Jurkat, Clone E6-1 (cell line): Measurements from ENCODE around the gene ALG6.
"Not testable (repeated sequence)": the region's sequence is repeated elsewhere in the genome, so short reads cannot be mapped to it uniquely, and the experiment has no call there.

ENCODE experiments used
- DNase-seq: peaks from one replicate; pipeline ENCODE4 v3.0.0-alpha.2; 2011; ENCODE audit warnings: low read depth, low spot score
- H3K4me3 ChIP-seq: 2 replicates; pipeline ENCODE4 v1.5.1; 2011; ENCODE audit warnings: mild to moderate bottlenecking, low read length, control low read depth, moderate library complexity

ALG6 gene

DNA sequence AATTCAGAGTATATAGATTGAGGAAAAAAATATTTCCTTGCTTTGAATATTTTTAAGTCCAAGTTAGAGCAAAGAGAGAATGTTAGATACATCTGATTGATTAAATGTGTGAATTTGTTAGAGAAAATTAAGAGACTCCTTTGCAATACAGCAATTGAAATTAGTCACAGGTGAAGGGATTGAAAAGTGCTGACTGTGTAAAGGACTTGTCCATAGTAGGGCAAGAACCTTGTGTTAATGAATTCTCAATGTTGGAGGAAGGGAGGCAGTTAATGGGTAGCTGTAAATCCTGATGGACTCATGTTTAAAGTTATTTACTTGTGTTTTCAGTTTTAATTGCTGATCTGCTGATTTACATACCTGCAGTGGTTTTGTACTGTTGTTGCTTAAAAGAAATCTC lies 38.6 kb downstream of the ALG6 start:
- no peak overlapping the region for H3K4me3 ChIP-seq
- DNase-seq, result no peak

DNA sequence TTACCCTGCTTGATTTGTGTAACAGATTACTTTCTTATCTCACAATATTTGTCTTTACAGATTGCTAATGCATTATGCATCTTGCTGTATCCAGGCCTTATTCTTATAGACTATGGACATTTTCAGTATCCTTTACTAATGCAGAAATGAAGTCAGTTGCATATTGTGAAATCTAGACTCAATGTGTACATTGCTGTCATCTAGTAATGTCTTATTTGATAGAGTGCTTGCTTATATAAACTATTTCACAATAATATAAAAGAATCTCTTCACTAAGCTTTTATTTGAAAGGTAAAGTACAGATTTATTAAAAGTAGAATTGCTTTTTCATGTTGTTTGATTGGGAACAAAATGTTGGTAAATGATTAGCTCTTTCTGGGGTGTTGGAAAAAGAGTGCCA lies 39.6 kb downstream of the ALG6 start:
- no peak overlapping the region for H3K4me3 ChIP-seq
- no peak for DNase-seq

DNA sequence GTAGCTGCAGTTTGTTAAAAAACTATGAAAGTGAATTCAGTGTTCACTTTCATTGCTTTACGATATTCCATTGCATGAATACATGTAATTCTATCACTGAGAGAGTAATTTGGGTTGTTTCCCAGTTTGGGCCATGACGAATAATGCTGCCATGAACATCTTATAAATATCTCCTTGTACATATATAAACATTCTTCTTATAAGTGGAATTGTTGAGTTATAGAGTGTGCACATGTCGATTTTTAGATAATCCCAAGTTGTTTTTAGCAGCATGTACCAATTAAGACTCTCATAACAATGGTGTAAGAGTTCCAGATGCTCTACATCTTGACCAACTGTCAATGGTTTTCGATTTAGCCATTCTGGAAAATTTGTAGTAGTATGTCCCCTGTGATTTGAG lies 40.9 kb downstream of the ALG6 start:
- DNase-seq, result no peak
- H3K4me3 ChIP-seq, result no peak overlapping the region

DNA sequence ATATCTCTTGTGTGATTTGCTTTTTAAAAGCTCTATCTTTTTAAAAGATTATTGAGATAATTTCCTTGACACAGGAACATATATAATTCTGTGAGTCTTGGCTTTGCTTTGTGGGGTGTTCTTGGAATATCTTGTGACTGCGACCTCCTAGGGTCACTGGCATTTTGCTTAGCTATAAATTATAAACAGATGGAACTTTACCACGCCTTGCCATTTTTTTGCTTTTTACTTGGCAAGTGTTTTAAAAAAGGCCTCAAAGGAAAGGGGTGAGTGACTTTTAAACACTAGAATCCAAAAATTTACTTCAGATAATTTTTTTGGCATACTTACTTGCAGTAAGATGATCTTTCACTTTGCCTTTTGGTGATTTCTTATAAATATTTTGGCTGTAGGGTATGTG lies 43.6 kb downstream of the ALG6 start:
- H3K4me3 ChIP-seq, result no peak overlapping the region
- DNase-seq, result no peak

DNA sequence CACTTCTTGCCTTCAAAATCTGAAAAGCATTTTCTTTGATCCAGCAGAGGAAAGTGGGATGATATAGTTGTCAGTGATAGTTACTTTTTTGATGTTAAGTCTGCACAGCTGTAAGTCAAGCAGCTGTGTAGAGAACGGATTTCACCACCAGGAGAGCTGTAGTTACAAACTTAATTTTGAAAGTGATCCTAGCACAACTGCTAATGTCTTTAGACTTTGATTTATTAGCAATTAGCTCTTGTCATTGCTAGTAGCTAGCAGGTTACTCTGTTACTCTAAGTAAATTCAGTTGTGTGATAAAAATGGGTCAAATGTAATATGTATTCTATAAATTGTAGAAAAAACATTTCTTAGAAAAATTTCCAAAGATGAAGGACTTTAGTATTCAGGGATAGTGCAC lies 46.0 kb downstream of the ALG6 start:
- H3K4me3 ChIP-seq, result no peak overlapping the region
- DNase-seq, result no peak

DNA sequence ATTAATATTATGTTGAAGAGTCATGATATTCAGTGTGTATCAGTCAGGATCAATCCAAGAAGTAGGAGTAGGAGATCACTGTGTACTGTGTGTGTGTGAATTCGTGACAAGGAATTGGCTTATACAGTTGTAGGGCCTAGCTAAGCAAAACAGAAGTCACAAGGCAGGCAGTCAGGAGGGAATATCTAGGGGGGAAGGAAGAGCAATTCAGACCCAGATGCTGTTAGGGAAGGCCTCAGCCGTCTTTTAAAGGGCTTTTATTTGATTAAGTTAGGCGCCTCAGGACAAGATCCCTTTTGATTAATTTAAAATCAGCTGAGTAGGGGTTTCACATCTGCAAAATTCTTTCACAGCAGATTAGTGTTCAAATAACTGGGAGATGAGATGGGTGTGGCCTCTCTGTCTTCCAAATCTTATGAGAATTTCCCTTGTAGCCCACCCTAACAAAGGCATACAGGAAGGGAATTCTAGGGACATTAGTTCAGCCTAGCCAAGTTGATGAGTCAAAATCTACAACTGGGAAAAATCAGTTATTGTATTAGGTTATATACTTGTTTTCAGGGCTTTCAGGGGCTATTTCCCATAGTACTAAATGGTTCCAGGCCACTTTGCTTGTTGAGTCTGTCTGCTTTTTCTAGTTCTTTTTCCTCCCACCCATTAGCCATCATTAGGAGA lies 47.4 kb downstream of the ALG6 start:
- no peak for DNase-seq
- H3K4me3 ChIP-seq, result no peak overlapping the region

DNA sequence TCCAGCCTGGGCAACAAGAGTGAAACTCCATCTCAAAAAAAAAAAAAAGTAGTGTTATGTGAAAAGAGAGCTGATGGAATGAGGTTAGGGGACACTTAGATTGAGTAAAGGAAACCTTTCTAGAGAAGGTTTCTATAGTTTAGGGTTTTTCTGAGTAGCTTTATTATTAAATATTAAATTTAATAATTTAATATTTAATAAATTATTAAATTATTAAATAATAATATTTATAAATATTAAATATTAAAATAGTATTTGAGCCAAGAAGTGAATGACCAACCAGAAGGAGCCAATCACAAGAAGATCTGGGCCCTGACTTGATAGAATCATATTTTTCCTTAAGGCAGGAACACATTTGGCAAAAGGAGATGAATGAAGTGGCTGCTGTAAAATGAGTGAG lies 50.7 kb downstream of the ALG6 start:
- no peak for DNase-seq
- H3K4me3 ChIP-seq, result no peak overlapping the region

DNA sequence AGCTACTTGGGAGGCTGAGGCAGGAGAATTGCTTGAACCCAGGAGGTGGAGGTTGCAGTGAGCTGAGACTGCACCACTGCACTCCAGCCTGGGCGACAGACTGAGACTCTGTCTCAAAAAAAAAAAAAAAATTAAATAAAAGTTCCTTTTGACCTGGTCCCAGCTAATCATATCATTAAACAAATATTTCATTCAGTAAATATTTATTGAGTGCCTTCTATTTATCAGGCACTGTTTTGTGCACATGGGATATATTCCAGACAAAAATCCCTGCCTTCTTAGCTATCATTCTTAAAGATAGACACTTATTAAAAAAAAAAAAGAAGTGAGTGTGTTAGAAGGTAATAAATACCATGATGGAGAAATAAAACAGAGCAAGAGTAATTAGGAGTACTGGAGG lies 53.3 kb downstream of the ALG6 start:
- DNase-seq, H3K4me3 ChIP-seq: not testable (repeated sequence)

DNA sequence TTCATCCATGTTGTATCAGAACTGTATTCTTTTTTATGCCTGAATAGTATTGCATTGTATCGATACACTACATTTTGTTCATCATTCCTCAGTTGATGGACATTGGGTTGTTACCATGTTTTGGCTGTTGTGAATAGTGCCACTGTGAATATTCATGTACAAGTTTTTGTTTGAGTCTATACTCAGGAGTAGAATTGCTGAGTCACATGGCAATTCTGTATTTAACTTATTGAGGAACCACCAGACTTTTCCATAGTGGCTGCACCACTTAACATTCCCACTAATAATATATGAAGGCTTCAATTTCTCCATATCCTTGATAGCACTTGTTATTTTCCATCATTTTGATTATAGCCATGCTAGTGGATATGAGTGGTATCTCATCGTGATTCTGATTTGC lies 56.2 kb downstream of the ALG6 start:
- DNase-seq, result no peak
- no peak overlapping the region for H3K4me3 ChIP-seq

DNA sequence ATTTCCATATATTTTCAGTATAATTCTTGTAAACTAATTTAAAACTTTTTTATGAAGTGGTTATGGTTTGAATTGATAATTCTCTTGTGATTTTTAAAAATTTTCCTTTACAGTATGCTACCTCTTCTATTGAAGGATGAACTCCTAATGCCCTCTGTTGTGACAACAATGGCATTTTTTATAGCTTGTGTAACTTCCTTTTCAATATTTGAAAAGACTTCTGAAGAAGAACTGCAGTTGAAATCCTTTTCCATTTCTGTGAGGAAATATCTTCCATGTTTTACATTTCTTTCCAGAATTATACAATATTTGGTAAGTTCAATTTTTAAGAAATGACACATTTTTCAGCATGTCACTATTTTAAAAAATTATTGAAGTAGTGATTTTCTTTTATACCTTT lies 61.4 kb downstream of the ALG6 start:
- no peak overlapping the region for H3K4me3 ChIP-seq
- DNase-seq, result no peak

DNA sequence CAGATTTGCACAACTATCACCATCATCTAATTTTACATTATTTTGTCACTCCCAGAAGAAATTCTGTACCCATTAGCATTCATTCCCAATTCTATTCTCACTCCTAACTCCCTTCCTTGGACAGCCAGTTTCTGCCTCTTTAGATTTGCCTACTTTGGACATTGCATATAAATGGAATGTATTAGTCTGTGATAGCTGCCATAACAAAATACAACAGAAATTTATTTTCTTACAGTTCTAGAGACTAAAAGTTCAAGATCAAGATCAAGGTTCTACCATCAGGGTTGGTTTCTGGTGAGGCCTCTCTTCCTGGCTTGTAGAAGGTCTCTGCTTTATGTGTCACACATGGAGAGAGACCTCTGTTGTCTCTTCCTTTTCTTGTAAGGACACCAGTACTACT lies 61.9 kb downstream of the ALG6 start:
- DNase-seq, result no peak
- H3K4me3 ChIP-seq, result no peak overlapping the region

DNA sequence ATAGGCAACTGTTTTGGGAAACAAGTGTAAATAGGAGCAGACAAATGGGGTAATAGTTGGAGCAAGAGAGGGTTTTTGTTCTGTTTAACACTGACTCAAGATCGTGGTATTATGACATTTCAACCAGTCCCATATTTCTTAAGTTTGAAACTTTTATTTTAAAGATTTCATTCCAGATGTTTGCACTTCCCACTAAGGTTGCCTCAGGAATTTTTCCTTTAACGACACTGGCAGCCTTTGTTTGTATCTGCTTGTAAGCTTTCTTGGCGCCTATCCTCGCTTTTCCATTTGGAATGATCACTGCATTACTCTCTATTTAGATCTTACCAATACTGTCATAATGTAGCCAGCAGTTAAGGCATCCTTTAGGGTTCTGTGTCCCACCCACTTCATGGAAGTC lies 67.7 kb downstream of the ALG6 start:
- no peak for DNase-seq
- no peak overlapping the region for H3K4me3 ChIP-seq

DNA sequence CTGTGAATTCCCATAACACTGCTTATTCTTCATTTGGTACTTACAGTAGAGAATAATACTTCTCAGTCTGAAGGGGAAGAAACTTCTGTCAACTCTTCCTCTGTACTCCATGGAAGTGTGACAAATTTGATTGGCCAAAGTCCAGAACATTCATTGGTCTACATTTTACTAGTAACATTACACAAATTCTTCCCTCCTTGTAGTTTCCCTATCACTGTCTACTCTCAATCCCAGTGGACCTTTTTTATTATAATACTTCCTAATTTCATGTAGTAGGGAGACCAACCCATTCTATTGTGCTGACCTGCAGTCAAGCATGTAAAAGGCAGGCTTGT lies 74.7 kb downstream of the ALG6 start:
- no peak overlapping the region for H3K4me3 ChIP-seq
- DNase-seq, result no peak

DNA sequence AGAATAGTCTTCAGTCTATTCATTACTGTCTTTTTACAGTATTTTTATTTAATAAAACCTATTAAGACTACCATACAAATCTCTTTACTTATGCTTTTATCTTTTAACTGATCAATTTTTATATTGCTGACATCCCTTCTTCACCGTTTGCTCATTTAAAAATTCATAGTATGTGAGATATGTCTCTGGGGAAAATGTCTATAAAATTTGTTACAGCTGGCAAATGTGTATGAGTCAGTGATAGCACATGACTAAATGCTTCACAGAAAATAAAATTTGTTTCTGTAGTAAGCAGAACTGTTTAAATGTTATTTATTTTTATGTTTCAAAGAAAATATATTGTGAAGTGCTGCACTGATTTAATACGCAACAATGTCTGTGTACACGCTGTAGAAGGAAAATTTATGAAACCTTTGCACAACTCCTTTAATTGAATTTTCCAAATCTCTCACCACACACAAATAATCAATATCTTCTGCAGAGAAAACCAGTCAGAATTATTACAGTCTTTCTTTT lies 81.4 kb downstream of the ALG6 start:
- no peak for DNase-seq
- H3K4me3 ChIP-seq, result no peak overlapping the region

DNA sequence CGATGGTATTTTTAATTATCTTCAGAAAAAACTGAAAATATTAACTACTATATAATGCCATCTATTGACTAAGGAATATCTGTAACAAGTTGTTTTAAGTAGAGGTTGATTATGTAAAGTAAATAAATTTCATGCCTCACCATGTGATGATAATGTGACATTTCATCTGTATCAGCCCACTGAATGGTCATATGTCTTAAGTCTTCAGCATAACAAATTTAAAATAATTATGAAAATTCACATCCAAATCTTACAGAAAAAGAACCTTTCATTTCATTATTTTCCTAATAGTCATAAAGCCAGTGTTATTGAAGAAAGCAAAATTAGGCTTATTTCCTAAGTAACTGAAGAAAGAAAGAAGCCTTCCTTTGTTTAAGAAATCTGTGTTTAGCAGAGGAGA lies 83.0 kb downstream of the ALG6 start:
- no peak overlapping the region for H3K4me3 ChIP-seq
- no peak for DNase-seq

DNA sequence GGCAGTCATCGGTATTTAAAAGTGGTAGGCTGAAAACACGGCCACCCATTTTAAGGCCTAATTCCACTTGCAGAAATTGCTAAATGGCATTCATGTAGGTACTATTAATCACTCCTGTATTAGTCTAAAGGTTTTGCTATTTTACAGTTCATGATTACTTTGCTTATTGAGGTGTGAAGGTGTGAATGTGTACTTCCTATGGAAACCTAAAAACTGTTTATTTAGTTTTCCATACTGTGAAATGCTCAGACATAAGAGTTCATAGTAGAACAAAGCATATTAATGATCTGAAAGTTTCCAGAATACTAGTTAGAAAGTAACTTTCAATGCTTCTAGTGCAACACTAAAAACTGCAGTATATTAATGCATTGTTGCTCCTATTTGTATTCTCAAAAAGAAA lies 85.8 kb downstream of the ALG6 start:
- DNase-seq, result no peak
- no peak overlapping the region for H3K4me3 ChIP-seq

DNA sequence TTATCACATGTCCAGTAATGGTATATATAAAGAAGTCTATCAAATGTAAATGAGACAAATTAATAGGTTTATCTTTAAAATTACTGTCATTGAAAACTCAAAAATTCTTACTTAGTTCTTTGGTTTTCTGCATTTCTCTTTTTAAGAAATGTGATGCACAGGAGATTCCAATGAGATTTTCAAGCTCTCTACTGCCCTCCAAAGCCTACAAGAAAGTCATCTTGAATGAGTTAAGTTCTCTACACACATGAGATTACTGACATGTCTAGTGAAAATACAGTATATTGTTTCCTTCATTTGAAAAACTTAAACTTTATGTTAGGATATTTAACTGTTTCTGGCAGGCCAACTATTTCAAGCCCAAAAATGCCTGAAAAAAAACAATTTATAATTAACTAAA lies 86.8 kb downstream of the ALG6 start:
- no peak overlapping the region for H3K4me3 ChIP-seq
- no peak for DNase-seq

DNA sequence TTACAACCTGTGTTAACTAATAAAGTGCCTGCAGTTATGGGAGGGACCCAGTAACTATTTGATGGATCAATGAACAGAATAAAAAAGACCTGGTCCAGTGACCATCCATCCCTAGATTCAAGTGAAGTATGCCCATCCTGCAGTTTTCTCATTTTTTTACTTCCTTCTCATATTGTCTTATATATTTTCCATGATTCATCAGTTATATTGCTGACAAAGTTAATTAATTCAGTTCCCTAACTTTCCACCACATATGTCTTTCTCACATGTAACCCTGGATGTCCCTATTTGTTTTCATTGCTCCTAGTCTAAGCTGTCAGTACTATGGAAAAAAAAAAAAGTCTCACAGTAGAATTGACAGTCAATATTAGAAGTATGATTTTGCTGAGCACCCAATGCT lies 91.3 kb downstream of the ALG6 start:
- no peak for DNase-seq
- H3K4me3 ChIP-seq, result no peak overlapping the region

DNA sequence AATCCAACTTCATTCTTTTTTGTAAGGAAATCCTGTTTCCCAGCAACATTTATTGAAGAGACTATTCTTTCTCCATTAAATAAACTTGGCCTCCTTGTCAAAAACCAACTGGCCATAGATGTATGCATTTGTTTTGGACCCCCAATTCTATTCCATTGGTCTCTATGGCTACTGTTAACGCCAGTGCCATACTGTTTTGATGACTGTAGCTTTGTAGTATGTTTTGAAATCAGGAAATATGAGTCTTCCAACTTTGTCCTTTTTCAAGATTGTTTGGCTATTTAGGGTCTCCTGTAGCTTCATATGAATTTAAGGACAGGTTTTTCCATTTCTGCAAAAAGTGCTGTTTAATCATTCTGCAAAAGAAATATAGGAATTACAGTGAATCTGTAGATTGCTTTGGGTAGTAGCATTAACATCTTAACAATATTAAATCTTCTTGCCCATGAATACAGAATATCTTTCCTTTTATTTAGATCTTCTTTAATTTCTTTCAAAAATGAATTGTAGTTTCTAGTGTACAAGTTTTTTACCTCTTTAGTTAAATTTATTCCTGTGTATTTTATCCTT lies 94.3 kb downstream of the ALG6 start:
- H3K4me3 ChIP-seq, result no peak overlapping the region
- no peak for DNase-seq

DNA sequence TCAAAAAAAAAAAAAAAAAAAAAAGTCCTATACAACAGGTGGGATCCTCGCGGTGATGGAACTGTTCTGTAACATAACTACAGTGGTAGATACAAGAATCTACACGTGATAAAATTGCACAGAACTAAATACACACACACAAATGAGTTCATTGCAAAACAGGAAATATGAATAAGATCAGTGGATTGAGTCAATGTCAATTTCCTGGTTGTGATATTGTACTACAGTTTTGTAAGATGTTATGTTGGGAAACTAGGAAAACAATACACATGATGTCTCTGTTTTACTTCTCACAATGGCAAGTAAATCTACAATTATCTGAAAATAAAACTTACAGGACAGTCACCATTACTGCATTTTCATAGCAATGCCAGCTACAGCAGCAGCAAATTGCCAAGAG lies 95.8 kb downstream of the ALG6 start:
- H3K4me3 ChIP-seq, result no peak overlapping the region
- no peak for DNase-seq

DNA sequence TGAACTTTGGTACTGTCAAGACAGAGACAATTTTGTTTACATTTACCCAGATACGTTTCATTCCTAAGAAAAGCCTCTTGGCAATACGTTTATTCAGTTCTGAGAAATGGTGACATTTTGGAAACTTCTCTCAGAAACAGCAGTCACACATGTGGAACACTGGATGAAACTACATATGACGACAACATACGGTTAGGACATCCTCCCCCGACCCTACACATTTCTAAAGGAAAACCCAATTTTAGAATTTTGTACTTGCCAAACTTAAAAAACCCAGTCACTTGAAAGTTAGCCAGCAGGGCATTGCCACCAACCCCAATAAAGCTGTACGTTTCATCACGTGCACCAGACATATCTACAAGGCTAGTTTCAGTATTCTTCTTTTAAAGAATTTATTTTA lies 98.8 kb downstream of the ALG6 start:
- H3K4me3 ChIP-seq, result no peak overlapping the region
- no peak for DNase-seq
